ENCODE results near the gene ARHGAP29.

DNA sequence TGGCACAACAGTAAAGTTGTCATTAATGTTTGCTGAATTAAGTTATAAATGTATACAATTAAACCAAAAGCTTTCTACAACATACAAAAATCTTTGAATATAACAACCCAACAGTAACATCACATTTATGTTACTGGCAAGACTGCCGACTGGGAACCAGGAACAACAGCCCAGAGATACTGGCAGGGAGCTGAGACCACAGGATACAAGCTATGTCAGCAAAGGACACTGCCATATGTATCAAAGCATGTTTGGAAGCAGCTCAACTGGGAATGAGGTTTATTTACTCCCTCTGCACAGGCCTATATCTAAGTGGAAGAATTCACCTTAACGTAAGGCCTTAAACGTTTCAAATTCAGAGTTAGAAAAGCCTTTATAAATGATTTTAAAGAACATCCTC, 50.4 kb downstream of the ARHGAP29 start:
- TF ChIP-seq, protein P1, sequence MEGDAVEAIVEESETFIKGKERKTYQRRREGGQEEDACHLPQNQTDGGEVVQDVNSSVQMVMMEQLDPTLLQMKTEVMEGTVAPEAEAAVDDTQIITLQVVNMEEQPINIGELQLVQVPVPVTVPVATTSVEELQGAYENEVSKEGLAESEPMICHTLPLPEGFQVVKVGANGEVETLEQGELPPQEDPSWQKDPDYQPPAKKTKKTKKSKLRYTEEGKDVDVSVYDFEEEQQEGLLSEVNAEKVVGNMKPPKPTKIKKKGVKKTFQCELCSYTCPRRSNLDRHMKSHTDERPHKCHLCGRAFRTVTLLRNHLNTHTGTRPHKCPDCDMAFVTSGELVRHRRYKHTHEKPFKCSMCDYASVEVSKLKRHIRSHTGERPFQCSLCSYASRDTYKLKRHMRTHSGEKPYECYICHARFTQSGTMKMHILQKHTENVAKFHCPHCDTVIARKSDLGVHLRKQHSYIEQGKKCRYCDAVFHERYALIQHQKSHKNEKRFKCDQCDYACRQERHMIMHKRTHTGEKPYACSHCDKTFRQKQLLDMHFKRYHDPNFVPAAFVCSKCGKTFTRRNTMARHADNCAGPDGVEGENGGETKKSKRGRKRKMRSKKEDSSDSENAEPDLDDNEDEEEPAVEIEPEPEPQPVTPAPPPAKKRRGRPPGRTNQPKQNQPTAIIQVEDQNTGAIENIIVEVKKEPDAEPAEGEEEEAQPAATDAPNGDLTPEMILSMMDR (IDR thresholded peaks at IDR 0.05; ENCODE audit: borderline replicate concordance, extremely low read depth, low read length, poor library complexity, severe bottlenecking), result no peak
- no peak for TF ChIP-seq EZH2 (IDR thresholded peaks at IDR 0.05; ENCODE audit: borderline replicate concordance, low read depth, low read length, severe bottlenecking)

Measured in DND-41 (cell line).